ENCODE data around the gene GRB10.

The GRB10 gene

DNA sequence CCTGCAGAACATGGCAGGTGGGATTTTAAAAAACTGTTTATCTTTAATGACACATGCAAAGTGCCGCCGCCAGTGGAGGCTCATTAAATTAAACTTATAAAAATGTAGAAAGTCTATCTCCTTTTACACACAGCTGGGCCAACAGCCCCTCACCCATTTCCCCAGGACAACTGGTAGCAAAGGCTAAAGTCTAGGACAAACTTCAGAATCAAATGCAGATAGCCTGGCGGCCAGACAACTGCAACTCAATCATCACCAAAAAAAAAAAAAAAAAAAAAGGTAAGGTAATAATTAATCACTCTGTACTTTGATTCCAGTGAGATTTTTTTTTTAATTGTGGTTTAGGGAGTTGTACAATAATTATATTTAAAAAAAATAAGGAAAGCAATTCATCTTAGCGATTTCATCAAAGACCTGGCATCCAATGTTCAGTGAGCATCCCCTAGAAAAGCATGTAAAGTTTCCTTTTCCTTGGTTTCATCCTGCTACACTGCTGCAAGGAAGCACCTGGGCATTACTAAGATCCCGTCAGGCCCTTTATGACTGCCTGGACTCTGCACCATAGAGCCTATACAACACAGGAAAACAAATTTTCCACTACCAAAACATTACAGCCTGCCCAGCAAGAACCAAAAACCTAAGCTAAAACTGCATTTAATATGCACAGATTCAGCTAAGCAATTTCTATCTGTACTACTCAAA lies 98.5 kb downstream of the GRB10 start:
- ATAC-seq: no peak
- TF ChIP-seq TCF4 (CRISPR knock-in tag; IDR thresholded peaks at IDR 0.05; ENCODE audit: borderline replicate concordance) (no peak), CSDC2 (CRISPR knock-in tag; IDR thresholded peaks at IDR 0.05) (no peak), SNAI2 (CRISPR knock-in tag; IDR thresholded peaks at IDR 0.05) (no peak), ARNTL (CRISPR knock-in tag; IDR thresholded peaks at IDR 0.05; ENCODE audit: borderline replicate concordance, low read depth) (no peak), ISL1 (CRISPR knock-in tag; IDR thresholded peaks at IDR 0.05) (no peak), TOX (CRISPR knock-in tag; IDR thresholded peaks at IDR 0.05; ENCODE audit: borderline replicate concordance) (no peak), ZNF565 (CRISPR knock-in tag; conservative IDR thresholded peaks at IDR 0.05; ENCODE audit: low read depth) (no peak), ZNF8 (CRISPR knock-in tag; IDR thresholded peaks at IDR 0.05) (no peak), RARB (CRISPR knock-in tag; IDR thresholded peaks at IDR 0.05) (no peak), ZC3H10 (CRISPR knock-in tag; IDR thresholded peaks at IDR 0.05) (no peak), GLIS3 (CRISPR knock-in tag; IDR thresholded peaks at IDR 0.05) (no peak)
- TF ChIP-seq, protein P1, sequence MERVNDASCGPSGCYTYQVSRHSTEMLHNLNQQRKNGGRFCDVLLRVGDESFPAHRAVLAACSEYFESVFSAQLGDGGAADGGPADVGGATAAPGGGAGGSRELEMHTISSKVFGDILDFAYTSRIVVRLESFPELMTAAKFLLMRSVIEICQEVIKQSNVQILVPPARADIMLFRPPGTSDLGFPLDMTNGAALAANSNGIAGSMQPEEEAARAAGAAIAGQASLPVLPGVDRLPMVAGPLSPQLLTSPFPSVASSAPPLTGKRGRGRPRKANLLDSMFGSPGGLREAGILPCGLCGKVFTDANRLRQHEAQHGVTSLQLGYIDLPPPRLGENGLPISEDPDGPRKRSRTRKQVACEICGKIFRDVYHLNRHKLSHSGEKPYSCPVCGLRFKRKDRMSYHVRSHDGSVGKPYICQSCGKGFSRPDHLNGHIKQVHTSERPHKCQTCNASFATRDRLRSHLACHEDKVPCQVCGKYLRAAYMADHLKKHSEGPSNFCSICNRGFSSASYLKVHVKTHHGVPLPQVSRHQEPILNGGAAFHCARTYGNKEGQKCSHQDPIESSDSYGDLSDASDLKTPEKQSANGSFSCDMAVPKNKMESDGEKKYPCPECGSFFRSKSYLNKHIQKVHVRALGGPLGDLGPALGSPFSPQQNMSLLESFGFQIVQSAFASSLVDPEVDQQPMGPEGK (CRISPR knock-in tag; IDR thresholded peaks at IDR 0.05; ENCODE audit: borderline replicate concordance): no peak
- TF ChIP-seq, protein P2, sequence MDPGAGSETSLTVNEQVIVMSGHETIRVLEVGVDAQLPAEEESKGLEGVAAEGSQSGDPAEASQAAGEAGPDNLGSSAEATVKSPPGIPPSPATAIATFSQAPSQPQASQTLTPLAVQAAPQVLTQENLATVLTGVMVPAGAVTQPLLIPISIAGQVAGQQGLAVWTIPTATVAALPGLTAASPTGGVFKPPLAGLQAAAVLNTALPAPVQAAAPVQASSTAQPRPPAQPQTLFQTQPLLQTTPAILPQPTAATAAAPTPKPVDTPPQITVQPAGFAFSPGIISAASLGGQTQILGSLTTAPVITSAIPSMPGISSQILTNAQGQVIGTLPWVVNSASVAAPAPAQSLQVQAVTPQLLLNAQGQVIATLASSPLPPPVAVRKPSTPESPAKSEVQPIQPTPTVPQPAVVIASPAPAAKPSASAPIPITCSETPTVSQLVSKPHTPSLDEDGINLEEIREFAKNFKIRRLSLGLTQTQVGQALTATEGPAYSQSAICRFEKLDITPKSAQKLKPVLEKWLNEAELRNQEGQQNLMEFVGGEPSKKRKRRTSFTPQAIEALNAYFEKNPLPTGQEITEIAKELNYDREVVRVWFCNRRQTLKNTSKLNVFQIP (CRISPR knock-in tag; IDR thresholded peaks at IDR 0.05; ENCODE audit: borderline replicate concordance, low read depth): no peak

DNA sequence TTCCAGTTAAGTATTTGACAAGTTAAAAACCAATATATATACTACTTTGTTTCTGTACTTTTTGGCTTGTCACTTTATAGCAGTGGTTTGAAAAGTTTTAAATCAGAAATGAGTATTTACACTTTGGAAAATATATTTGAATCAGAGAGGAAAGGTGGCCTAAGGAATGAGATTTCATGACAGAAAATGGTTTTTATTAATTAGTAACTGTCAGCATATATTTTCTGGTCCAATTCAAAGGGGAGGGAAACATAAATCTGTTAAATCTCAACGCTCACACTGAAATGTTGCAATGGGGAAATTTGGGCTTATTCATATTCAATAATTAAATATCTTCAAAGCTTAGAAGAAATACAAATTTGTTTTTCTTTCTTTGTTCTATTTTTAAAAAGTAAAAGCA lies 100.1 kb downstream of the GRB10 start:
- TF ChIP-seq, protein P2 (CRISPR knock-in tag; IDR thresholded peaks at IDR 0.05; ENCODE audit: borderline replicate concordance, low read depth): no peak
- TF ChIP-seq CSDC2 (CRISPR knock-in tag; IDR thresholded peaks at IDR 0.05) (no peak), ESRRG (CRISPR knock-in tag; IDR thresholded peaks at IDR 0.05) (no peak), SNAI2 (CRISPR knock-in tag; IDR thresholded peaks at IDR 0.05) (no peak), ZFP3 (CRISPR knock-in tag; IDR thresholded peaks at IDR 0.05) (no peak), ZNF565 (CRISPR knock-in tag; conservative IDR thresholded peaks at IDR 0.05; ENCODE audit: low read depth) (no peak)
- TF ChIP-seq, protein P3, sequence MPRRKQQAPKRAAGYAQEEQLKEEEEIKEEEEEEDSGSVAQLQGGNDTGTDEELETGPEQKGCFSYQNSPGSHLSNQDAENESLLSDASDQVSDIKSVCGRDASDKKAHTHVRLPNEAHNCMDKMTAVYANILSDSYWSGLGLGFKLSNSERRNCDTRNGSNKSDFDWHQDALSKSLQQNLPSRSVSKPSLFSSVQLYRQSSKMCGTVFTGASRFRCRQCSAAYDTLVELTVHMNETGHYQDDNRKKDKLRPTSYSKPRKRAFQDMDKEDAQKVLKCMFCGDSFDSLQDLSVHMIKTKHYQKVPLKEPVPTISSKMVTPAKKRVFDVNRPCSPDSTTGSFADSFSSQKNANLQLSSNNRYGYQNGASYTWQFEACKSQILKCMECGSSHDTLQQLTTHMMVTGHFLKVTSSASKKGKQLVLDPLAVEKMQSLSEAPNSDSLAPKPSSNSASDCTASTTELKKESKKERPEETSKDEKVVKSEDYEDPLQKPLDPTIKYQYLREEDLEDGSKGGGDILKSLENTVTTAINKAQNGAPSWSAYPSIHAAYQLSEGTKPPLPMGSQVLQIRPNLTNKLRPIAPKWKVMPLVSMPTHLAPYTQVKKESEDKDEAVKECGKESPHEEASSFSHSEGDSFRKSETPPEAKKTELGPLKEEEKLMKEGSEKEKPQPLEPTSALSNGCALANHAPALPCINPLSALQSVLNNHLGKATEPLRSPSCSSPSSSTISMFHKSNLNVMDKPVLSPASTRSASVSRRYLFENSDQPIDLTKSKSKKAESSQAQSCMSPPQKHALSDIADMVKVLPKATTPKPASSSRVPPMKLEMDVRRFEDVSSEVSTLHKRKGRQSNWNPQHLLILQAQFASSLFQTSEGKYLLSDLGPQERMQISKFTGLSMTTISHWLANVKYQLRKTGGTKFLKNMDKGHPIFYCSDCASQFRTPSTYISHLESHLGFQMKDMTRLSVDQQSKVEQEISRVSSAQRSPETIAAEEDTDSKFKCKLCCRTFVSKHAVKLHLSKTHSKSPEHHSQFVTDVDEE (CRISPR knock-in tag; IDR thresholded peaks at IDR 0.05): no peak
- ATAC-seq: no peak

DNA sequence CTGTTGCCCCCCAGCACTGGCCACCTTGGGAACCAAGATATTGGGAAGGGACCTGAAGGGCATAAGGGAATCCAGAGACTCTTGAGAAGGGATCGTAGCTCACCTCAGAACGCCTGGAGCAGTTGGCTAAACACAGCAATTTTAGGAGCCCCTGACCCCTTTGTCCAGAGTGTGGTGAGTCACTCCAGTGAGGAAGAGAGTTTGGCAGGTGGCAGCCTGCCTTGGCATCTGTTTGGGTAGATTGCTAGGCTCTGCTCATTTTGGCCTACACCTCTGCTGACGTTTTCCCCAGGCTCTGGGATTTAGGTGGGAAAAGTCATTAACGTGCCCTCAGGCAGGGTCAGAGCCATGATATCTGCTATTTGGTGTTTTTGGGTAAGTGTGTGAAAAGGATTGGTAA lies 100.6 kb downstream of the GRB10 start:
- ATAC-seq: no peak
- TF ChIP-seq ESRRG (CRISPR knock-in tag; IDR thresholded peaks at IDR 0.05): no peak
- no peak for TF ChIP-seq BACH2 (CRISPR knock-in tag; IDR thresholded peaks at IDR 0.05; ENCODE audit: borderline replicate concordance)
- TF ChIP-seq, protein P1 (CRISPR knock-in tag; IDR thresholded peaks at IDR 0.05; ENCODE audit: borderline replicate concordance): no peak
- TF ChIP-seq, protein P4, sequence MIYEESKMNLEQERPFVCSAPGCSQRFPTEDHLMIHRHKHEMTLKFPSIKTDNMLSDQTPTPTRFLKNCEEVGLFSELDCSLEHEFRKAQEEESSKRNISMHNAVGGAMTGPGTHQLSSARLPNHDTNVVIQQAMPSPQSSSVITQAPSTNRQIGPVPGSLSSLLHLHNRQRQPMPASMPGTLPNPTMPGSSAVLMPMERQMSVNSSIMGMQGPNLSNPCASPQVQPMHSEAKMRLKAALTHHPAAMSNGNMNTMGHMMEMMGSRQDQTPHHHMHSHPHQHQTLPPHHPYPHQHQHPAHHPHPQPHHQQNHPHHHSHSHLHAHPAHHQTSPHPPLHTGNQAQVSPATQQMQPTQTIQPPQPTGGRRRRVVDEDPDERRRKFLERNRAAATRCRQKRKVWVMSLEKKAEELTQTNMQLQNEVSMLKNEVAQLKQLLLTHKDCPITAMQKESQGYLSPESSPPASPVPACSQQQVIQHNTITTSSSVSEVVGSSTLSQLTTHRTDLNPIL (CRISPR knock-in tag; IDR thresholded peaks at IDR 0.05; ENCODE audit: low read depth): no peak
- TF ChIP-seq, protein P3 (CRISPR knock-in tag; IDR thresholded peaks at IDR 0.05): no peak
- TF ChIP-seq, protein P2 (CRISPR knock-in tag; IDR thresholded peaks at IDR 0.05; ENCODE audit: borderline replicate concordance, low read depth): no peak
